Gastrocnemius medialis (tissue), 4 donors: Measurements from ENCODE around the gene KLF7.

ENCODE experiments used
- POLR2A ChIP-seq, 2 donors: fragments of 450-650 bp; IDR thresholded peaks; one replicate each; pipeline ENCODE4 v1.6.1; 2017; ENCODE audit warnings: antibody characterized with exemption in 2 of 2, mild to moderate bottlenecking in 2 of 2, moderate library complexity in 2 of 2
- TF ChIP-seq, protein P1 (sequence below), 5 experiments: fragments of 450-650 bp in 3 of 5; fragments of 200-600 bp in 2 of 5; sonication (generic) in 2 of 5; IDR thresholded peaks in 4 of 5; conservative IDR thresholded peaks in 1 of 5; 1 replicate in 4 of 5; 2 replicates in 1 of 5; pipeline ENCODE4 v1.5.1; 2016 to 2019; ENCODE audit warnings: antibody characterized with exemption in 5 of 5, mild to moderate bottlenecking in 3 of 5, moderate library complexity in 3 of 5

DNA sequence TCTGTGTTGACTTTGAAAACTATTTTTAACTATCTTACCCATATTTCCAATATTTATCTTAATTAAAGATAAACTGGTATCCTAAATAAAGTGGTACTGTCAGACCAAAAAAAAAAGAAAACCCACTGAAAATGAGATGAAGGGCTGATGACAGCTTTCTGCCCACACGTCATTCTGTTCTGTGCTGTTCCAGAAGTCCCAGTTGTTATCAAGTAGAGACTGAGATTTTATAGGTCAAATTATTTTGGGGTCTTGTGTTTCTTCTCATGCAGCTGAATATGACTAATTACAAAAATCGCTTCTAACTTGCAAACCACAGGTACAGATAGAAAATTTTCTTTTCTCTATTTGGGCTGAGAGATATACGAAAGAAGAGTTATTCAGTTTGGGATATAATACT is 48.7 kb upstream of the KLF7 start:
- TF ChIP-seq POLR2A (IDR thresholded peaks at IDR 0.05) = no peak
- TF ChIP-seq, protein P1, sequence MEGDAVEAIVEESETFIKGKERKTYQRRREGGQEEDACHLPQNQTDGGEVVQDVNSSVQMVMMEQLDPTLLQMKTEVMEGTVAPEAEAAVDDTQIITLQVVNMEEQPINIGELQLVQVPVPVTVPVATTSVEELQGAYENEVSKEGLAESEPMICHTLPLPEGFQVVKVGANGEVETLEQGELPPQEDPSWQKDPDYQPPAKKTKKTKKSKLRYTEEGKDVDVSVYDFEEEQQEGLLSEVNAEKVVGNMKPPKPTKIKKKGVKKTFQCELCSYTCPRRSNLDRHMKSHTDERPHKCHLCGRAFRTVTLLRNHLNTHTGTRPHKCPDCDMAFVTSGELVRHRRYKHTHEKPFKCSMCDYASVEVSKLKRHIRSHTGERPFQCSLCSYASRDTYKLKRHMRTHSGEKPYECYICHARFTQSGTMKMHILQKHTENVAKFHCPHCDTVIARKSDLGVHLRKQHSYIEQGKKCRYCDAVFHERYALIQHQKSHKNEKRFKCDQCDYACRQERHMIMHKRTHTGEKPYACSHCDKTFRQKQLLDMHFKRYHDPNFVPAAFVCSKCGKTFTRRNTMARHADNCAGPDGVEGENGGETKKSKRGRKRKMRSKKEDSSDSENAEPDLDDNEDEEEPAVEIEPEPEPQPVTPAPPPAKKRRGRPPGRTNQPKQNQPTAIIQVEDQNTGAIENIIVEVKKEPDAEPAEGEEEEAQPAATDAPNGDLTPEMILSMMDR (IDR thresholded peaks at IDR 0.05 in 4 of 5, conservative IDR thresholded peaks at IDR 0.05 in 1 of 5) = no peak
